ENCODE data around the gene RTN3. TPM values are rescaled to one million over a fixed set of nuclear protein-coding genes. Genes with fewer than 3 reads are reported as not detected.

The RTN3 gene
- polyA plus RNA-seq, 3 donors = 123 to 341 (median 232) TPM

DNA sequence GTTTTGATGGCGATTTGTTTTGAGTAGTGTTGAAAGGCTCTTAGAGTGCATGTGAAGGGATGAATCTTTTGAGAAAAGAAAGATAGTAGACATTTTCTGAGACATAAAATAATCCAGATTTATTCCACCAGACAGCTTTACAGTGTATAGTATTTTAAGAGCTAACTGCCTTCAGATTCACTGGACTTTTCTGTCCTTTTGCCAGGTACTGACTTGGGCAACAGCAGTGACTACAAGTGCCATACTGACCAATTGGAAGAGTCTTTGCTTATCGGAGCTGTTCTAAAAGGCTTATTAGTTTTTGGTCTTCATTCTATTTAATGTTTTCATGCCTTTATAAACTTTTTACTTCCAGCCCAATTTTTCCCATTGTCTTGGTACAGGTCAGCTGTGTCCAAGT lies 32.5 kb downstream of the RTN3 start:
- Histone ChIP-seq H3K27me3 (ENCODE audit: control insufficient read depth in 2 of 2, insufficient read depth in 2 of 2, low read length in 2 of 2) (no peaks in the 10 kb centered on the region), H2AFZ (ENCODE audit: insufficient read depth, low read depth, low read length, poor library complexity, severe bottlenecking) (no peak overlapping the region), H3K4me1 (ENCODE audit: control insufficient read depth in 1 of 2, insufficient read depth in 2 of 2, low read length in 2 of 2) (peaks cover 0 to 7% of the 10 kb centered on the region in 2 donors), H3K4me2 (replicated peaks; ENCODE audit: extremely low read depth, low read length, poor library complexity, severe bottlenecking) (no peak overlapping the region), H3K27ac (ENCODE audit: low read depth in 1 of 2, low read length in 2 of 2) (no peak overlapping the region), H3K79me2 (ENCODE audit: insufficient read depth, low read length) (peaks cover 100% of the 10 kb centered on the region), H3K9ac (ENCODE audit: insufficient read depth, low read length, poor library complexity, severe bottlenecking) (no peak overlapping the region), H3K36me3 (replicated peaks in 1 of 2; ENCODE audit: control insufficient read depth in 1 of 2, insufficient read depth in 2 of 2, low read length in 2 of 2) (peaks cover 6 to 32% of the 10 kb centered on the region in 2 donors), H3K4me3 (replicated peaks in 1 of 3; ENCODE audit: low read depth in 2 of 3, low read length in 3 of 3) (no peak overlapping the region), H4K20me1 (ENCODE audit: insufficient read depth, low read length) (peaks cover 100% of the 10 kb centered on the region), H3K9me3 (replicated peaks in 1 of 2; ENCODE audit: control insufficient read depth in 1 of 2, insufficient read depth in 1 of 2, low read length in 2 of 2) (no peaks in the 10 kb centered on the region)
- TF ChIP-seq, protein P1, sequence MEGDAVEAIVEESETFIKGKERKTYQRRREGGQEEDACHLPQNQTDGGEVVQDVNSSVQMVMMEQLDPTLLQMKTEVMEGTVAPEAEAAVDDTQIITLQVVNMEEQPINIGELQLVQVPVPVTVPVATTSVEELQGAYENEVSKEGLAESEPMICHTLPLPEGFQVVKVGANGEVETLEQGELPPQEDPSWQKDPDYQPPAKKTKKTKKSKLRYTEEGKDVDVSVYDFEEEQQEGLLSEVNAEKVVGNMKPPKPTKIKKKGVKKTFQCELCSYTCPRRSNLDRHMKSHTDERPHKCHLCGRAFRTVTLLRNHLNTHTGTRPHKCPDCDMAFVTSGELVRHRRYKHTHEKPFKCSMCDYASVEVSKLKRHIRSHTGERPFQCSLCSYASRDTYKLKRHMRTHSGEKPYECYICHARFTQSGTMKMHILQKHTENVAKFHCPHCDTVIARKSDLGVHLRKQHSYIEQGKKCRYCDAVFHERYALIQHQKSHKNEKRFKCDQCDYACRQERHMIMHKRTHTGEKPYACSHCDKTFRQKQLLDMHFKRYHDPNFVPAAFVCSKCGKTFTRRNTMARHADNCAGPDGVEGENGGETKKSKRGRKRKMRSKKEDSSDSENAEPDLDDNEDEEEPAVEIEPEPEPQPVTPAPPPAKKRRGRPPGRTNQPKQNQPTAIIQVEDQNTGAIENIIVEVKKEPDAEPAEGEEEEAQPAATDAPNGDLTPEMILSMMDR (IDR thresholded peaks at IDR 0.05) = no peak
- Mint-ChIP-seq H3K4me3 (no peak overlapping the region), H3K27ac (no peak overlapping the region), H3K9me3 (no peaks in the 10 kb centered on the region), H3K36me3 (peaks cover 12 to 40% of the 10 kb centered on the region in 2 donors), H3K27me3 (ENCODE audit: low read depth in 3 of 3) (no peaks in the 10 kb centered on the region), H3K4me1 (peaks cover 16% of the 10 kb centered on the region)
- no peak for DNase-seq
- WGBS (ENCODE audit: insufficient coverage) = no CpG with 5 or more reads among the region's 2 CpGs
- intact Hi-C loops (cut with micrococcal nuclease) = no loop called here

DNA sequence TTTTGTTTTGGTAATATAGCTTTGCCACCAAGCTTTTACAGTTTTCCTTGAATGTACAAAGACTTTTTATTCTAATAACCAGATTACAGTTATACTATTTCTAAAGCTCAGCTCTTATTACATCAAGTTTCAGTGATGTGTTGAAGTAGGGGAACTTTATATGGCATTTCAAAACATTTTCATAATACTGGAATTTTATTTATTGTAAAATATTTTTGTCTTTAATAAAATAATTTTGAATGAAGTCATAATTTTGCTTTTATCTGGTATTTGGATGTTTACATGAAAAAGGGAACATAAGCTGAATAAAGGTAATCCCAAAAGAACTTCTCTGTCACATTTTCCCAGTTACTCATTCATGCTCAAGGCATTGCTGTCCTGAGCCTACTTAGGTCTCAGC lies 34.7 kb downstream of the RTN3 start:
- peaks cover 100% of the 10 kb centered on the region for H4K20me1 ChIP-seq (ENCODE audit: insufficient read depth, low read length)
- H3K36me3 ChIP-seq (replicated peaks in 1 of 2; ENCODE audit: control insufficient read depth in 1 of 2, insufficient read depth in 2 of 2, low read length in 2 of 2) = peaks cover 6 to 47% of the 10 kb centered on the region in 2 donors
- no peak overlapping the region for H3K9ac ChIP-seq (ENCODE audit: insufficient read depth, low read length, poor library complexity, severe bottlenecking)
- no peaks in the 10 kb centered on the region for H3K9me3 ChIP-seq (replicated peaks in 1 of 2; ENCODE audit: control insufficient read depth in 1 of 2, insufficient read depth in 1 of 2, low read length in 2 of 2)
- no peaks in the 10 kb centered on the region for H3K4me1 ChIP-seq (ENCODE audit: control insufficient read depth in 1 of 2, insufficient read depth in 2 of 2, low read length in 2 of 2)
- no peak overlapping the region for H2AFZ ChIP-seq (ENCODE audit: insufficient read depth, low read depth, low read length, poor library complexity, severe bottlenecking)
- H3K4me2 ChIP-seq (replicated peaks; ENCODE audit: extremely low read depth, low read length, poor library complexity, severe bottlenecking) = no peak overlapping the region
- H3K27ac ChIP-seq (ENCODE audit: low read depth in 1 of 2, low read length in 2 of 2) = no peak overlapping the region
- no peaks in the 10 kb centered on the region for H3K27me3 Mint-ChIP-seq (ENCODE audit: low read depth in 3 of 3)
- no peak overlapping the region for H3K4me3 ChIP-seq (replicated peaks in 1 of 3; ENCODE audit: low read depth in 2 of 3, low read length in 3 of 3)
- H3K79me2 ChIP-seq (ENCODE audit: insufficient read depth, low read length) = peaks cover 100% of the 10 kb centered on the region
- no peaks in the 10 kb centered on the region for H3K9me3 Mint-ChIP-seq
- H3K4me1 Mint-ChIP-seq = peaks cover 5% of the 10 kb centered on the region
- H3K36me3 Mint-ChIP-seq = peaks cover 20 to 48% of the 10 kb centered on the region in 2 donors
- peak overlapping the region in 1 of 7 donors; percentile 50 for H3K27ac Mint-ChIP-seq
- H3K4me3 Mint-ChIP-seq = no peak overlapping the region
- TF ChIP-seq, protein P1 (IDR thresholded peaks at IDR 0.05) = no peak
- intact Hi-C loops (cut with micrococcal nuclease) = no loop called here
- H3K27me3 ChIP-seq (ENCODE audit: control insufficient read depth in 2 of 2, insufficient read depth in 2 of 2, low read length in 2 of 2) = no peaks in the 10 kb centered on the region
- DNase-seq = no peak

Data from CD14-positive monocyte (primary cell).